H1 (cell line): ENCODE results near the gene PHACTR1. TPM values are rescaled to one million over a fixed set of nuclear protein-coding genes. Genes with fewer than 3 reads are reported as not detected.

Experiments used
- CTCF ChIA-PET: fragments of 300-600 bp; sonication (Branson Sonifier 250); formaldehyde crosslinking; loops from one replicate; lab custom pipeline; 2021; ENCODE audit not compliant: partially characterized antibody; lab: Charles Lee
- POLR2A ChIA-PET: fragments of 300-600 bp; sonication (Branson Sonifier 250); formaldehyde crosslinking; loops from one replicate; lab custom pipeline; 2021; ENCODE audit warnings: inconsistent platforms; ENCODE audit not compliant: partially characterized antibody; lab: Charles Lee
- DNase-seq, 2 experiments: peaks; one replicate each; pipeline versions ENCODE4 v3.0.0 to v3.0.0-alpha.2; 2010 to 2022; ENCODE audit warnings: low spot score in 2 of 2, low read depth in 1 of 2, mixed read lengths in 1 of 2
- FAIRE-seq: peaks from 2 replicates; lab custom pipeline; 2011; peaks lifted over from hg19 to GRCh38; lab: Jason Lieb, UNC
- H2AFZ ChIP-seq: 2 replicates; pipeline ENCODE4 v1.8.1; 2012; ENCODE audit warnings: low read length, inconsistent platforms
- H2AK5ac ChIP-seq: 2 replicates; pipeline ENCODE4 v1.6.1; 2013; ENCODE audit warnings: low read depth, low read length
- H2BK120ac ChIP-seq: replicated peaks from 2 replicates; pipeline ENCODE3; 2013; ENCODE audit warnings: low read depth, low read length, inconsistent platforms
- H2BK12ac ChIP-seq: 2 replicates; pipeline ENCODE4 v1.6.1; 2013; ENCODE audit warnings: low read depth, low read length
- H2BK15ac ChIP-seq: 2 replicates; pipeline ENCODE4 v1.6.1; 2013; ENCODE audit warnings: low read length
- H2BK20ac ChIP-seq: 2 replicates; pipeline ENCODE4 v1.6.1; 2013; ENCODE audit warnings: low read length
- H2BK5ac ChIP-seq: 2 replicates; pipeline ENCODE4 v1.6.1; 2013; ENCODE audit warnings: low read depth, low read length
- H3K14ac ChIP-seq: 2 replicates; pipeline ENCODE4 v1.6.1; 2013; ENCODE audit warnings: inconsistent platforms; ENCODE audit not compliant: insufficient read length
- H3K18ac ChIP-seq: 2 replicates; pipeline ENCODE4 v1.6.1; 2013; ENCODE audit warnings: low read length; ENCODE audit errors: extremely low read depth
- H3K23ac ChIP-seq: 2 replicates; pipeline ENCODE4 v1.6.1; 2013; ENCODE audit warnings: inconsistent platforms; ENCODE audit not compliant: insufficient read length
- H3K23me2 ChIP-seq: 2 replicates; pipeline ENCODE4 v1.6.1; 2013; ENCODE audit warnings: low read depth, low read length
- H3K27ac ChIP-seq: 2 replicates; pipeline ENCODE4 v1.6.1; 2011; ENCODE audit warnings: low read depth, low read length, inconsistent platforms
- H3K27me3 ChIP-seq, 4 experiments: replicated peaks in 1 of 4; 1 replicate in 1 of 4; 2 replicates in 3 of 4; pipeline versions ENCODE4 v1.6.1 to v1.8.1; 2011 to 2013; ENCODE audit warnings: low read length in 3 of 4, mild to moderate bottlenecking in 3 of 4, inconsistent platforms in 2 of 4, mixed read lengths in 2 of 4, moderate library complexity in 1 of 4; ENCODE audit not compliant: control insufficient read depth in 3 of 4, insufficient read depth in 3 of 4; ENCODE audit errors: extremely low read depth in 1 of 4
- H3K36me3 ChIP-seq, 4 experiments: 2 replicates each; pipeline versions ENCODE4 v1.6.1 to v1.8.1; 2011 to 2013; ENCODE audit warnings: mild to moderate bottlenecking in 4 of 4, low read length in 3 of 4, moderate library complexity in 2 of 4, control low read depth in 1 of 4, inconsistent platforms in 1 of 4; ENCODE audit not compliant: insufficient read depth in 4 of 4, control insufficient read depth in 2 of 4
- H3K4ac ChIP-seq: replicated peaks from 2 replicates; pipeline ENCODE3; 2013; ENCODE audit warnings: low read length, low read depth, mixed read lengths, inconsistent platforms; ENCODE audit not compliant: insufficient read length
- H3K4me1 ChIP-seq, 4 experiments: replicated peaks in 1 of 4; 1 replicate in 1 of 4; 2 replicates in 3 of 4; pipeline versions ENCODE4 v1.6.1 to v1.8.1; 2011 to 2013; ENCODE audit warnings: low read length in 3 of 4, inconsistent platforms in 2 of 4, mixed read lengths in 1 of 4; ENCODE audit not compliant: insufficient read depth in 4 of 4, control insufficient read depth in 3 of 4
- H3K4me2 ChIP-seq, 2 experiments: 2 replicates each; pipeline versions ENCODE4 v1.6.1 to v1.8.1; 2011 to 2013; ENCODE audit warnings: low read depth in 2 of 2, low read length in 2 of 2, control low read depth in 1 of 2, inconsistent platforms in 1 of 2, mild to moderate bottlenecking in 1 of 2; ENCODE audit not compliant: insufficient read depth in 1 of 2
- H3K4me3 ChIP-seq, 4 experiments: fragments of 200-600, 300-600 bp in 1 of 4; sonication (generic), shearing (Covaris generic), sonication (Bioruptor Twin) in 1 of 4; 2 replicates each; pipeline versions ENCODE4 v1.5.1 to v1.8.1; 2011 to 2016; ENCODE audit warnings: low read length in 4 of 4, low read depth in 3 of 4, control low read depth in 2 of 4, inconsistent platforms in 2 of 4, mild to moderate bottlenecking in 2 of 4, mixed read lengths in 1 of 4, moderate library complexity in 1 of 4; ENCODE audit not compliant: insufficient read depth in 2 of 4; ENCODE audit errors: extremely low read depth in 1 of 4
- H3K56ac ChIP-seq: replicated peaks from 2 replicates; pipeline ENCODE3; 2013; ENCODE audit warnings: low read depth, mild to moderate bottlenecking, mixed read lengths, low read length, inconsistent platforms; ENCODE audit not compliant: insufficient read length
- H3K79me1 ChIP-seq: 2 replicates; pipeline ENCODE4 v1.6.1; 2013; ENCODE audit warnings: low read depth, low read length, control low read depth
- H3K79me2 ChIP-seq, 2 experiments: 2 replicates each; pipeline versions ENCODE4 v1.6.1 to v1.8.1; 2012 to 2013; ENCODE audit warnings: low read length in 2 of 2, mild to moderate bottlenecking in 2 of 2, inconsistent platforms in 1 of 2; ENCODE audit not compliant: insufficient read depth in 2 of 2, control insufficient read depth in 1 of 2
- H3K9ac ChIP-seq, 4 experiments: replicated peaks in 1 of 4; 1 replicate in 1 of 4; 2 replicates in 3 of 4; pipeline versions ENCODE4 v1.6.1 to v1.8.1; 2011 to 2013; ENCODE audit warnings: low read depth in 3 of 4, low read length in 3 of 4, control low read depth in 2 of 4, mild to moderate bottlenecking in 2 of 4, moderate library complexity in 2 of 4, inconsistent platforms in 1 of 4; ENCODE audit errors: extremely low read depth in 1 of 4
- H3K9me3 ChIP-seq, 2 experiments: 2 replicates each; pipeline versions ENCODE4 v1.6.1 to v1.8.1; 2012 to 2013; ENCODE audit warnings: mild to moderate bottlenecking in 2 of 2, moderate library complexity in 2 of 2, control low read depth in 1 of 2, inconsistent platforms in 1 of 2, low read depth in 1 of 2, low read length in 1 of 2, mixed read lengths in 1 of 2; ENCODE audit not compliant: insufficient read depth in 2 of 2
- H4K20me1 ChIP-seq, 2 experiments: replicated peaks in 1 of 2; 2 replicates each; pipeline versions ENCODE3 to v1.8.1; 2011 to 2013; ENCODE audit warnings: inconsistent platforms in 2 of 2, low read length in 2 of 2, mild to moderate bottlenecking in 1 of 2; ENCODE audit not compliant: insufficient read depth in 2 of 2, control insufficient read depth in 1 of 2
- H4K5ac ChIP-seq: 2 replicates; pipeline ENCODE4 v1.6.1; 2013; ENCODE audit warnings: low read length, low read depth, mixed read lengths, inconsistent platforms; ENCODE audit not compliant: insufficient read length
- H4K8ac ChIP-seq: 2 replicates; pipeline ENCODE4 v1.8.0; 2013; ENCODE audit warnings: mild to moderate bottlenecking, moderate library complexity, low read length, inconsistent platforms; ENCODE audit not compliant: insufficient read depth; ENCODE audit errors: extremely low read depth
- H4K91ac ChIP-seq: replicated peaks from 2 replicates; pipeline ENCODE3; 2013; ENCODE audit warnings: low read length, mixed read lengths, inconsistent platforms; ENCODE audit not compliant: insufficient read length
- CREB1 ChIP-seq: IDR thresholded peaks from 2 replicates; pipeline ENCODE4 v1.6.1; 2012; ENCODE audit warnings: inconsistent platforms
- EZH2 ChIP-seq: fragments of 200-600 bp; sonication (generic); IDR thresholded peaks from 2 replicates; pipeline ENCODE4 v1.7.1; 2012; ENCODE audit warnings: low read depth, mild to moderate bottlenecking, moderate library complexity, low read length, inconsistent platforms; ENCODE audit not compliant: severe bottlenecking
- FOSL1 ChIP-seq: IDR thresholded peaks from 2 replicates; pipeline ENCODE4 v1.6.1; 2011; ENCODE audit warnings: mild to moderate bottlenecking, low read depth, low read length, moderate library complexity; ENCODE audit not compliant: insufficient read depth
- JUND ChIP-seq: IDR thresholded peaks from 2 replicates; pipeline ENCODE4 v1.6.1; 2011; ENCODE audit warnings: mild to moderate bottlenecking, improper control_type of control experiment, low read length
- KDM1A ChIP-seq: fragments of 200-600, 300-600 bp; sonication (generic); IDR thresholded peaks from 2 replicates; pipeline ENCODE4 v1.7.1; 2016; ENCODE audit warnings: mild to moderate bottlenecking, low read length, borderline replicate concordance
- POU5F1 ChIP-seq: IDR thresholded peaks from 2 replicates; pipeline ENCODE4 v1.6.1; 2011; ENCODE audit warnings: low read depth, mild to moderate bottlenecking, low read length, moderate library complexity
- SIRT6 ChIP-seq: IDR thresholded peaks from one replicate; pipeline ENCODE4 v1.7.1; 2012; ENCODE audit warnings: low read length, inconsistent platforms
- SP4 ChIP-seq: IDR thresholded peaks from 2 replicates; pipeline ENCODE4 v1.6.1; 2012; ENCODE audit warnings: low read length, inconsistent platforms
- WGBS, 2 experiments: shearing (Covaris generic) in 1 of 2; methylation state at CpG; one replicate each; pipeline versions ENCODE4 v1.1.6 to v1.1.7; 2013 to 2015; ENCODE audit warnings: low lambda C conversion rate in 2 of 2, mixed read lengths in 2 of 2, inconsistent platforms in 1 of 2, low coverage in 1 of 2, missing lambda C conversion rate in 1 of 2; ENCODE audit not compliant: insufficient replicate concordance in 2 of 2, insufficient coverage in 1 of 2, insufficient read length in 1 of 2; ENCODE audit errors: extremely low coverage in 1 of 2, missing lambda C conversion rate in 1 of 2; 5-methylcytosine and 5-hydroxymethylcytosine counted together
- polyA plus RNA-seq, 7 experiments: library from polyadenylated mRNA; depleted of rRNA in 3 of 7; stranded (reverse) in 5 of 7; unstranded in 2 of 7; fragments of >200 nt in 5 of 7; fragments of 200-250 nt in 2 of 7; gene quantifications; 1 replicate in 5 of 7; 2 replicates in 1 of 7; 4 replicates in 1 of 7; pipeline versions ENCODE4 v1.2.1 to v1.2.3, GENCODE V29; 2011 to 2013; ENCODE audit warnings: missing spikeins in 2 of 7, mixed read lengths in 2 of 7
- total RNA-seq: library from RNA; stranded (reverse); fragmentation: NEBNext Ultra II Directional; extraction: Animal tissue kit (Norgen Biotek cat#: 25700); gene quantifications from 2 replicates; pipeline ENCODE4 v1.2.1, GENCODE V29; 2021

Gene PHACTR1
- total and polyA plus RNA-seq, 2 of the 8 experiments (the other 6 are each of a cell fraction or from before 2014, with no cell fraction given) = 3.9 to 17.1 TPM

GRCh38 chr6:13038741-13039190 is 322.2 kb downstream of the PHACTR1 start:
- H3K23ac ChIP-seq = no peak overlapping the region
- H2BK5ac ChIP-seq = no peak overlapping the region
- no peaks in the 10 kb centered on the region for H3K79me2 ChIP-seq
- no peaks in the 10 kb centered on the region for H3K4me1 ChIP-seq
- H3K9me3 ChIP-seq = no peaks in the 10 kb centered on the region
- H4K91ac ChIP-seq = no peak overlapping the region
- no peak for FAIRE-seq
- no peak for TF ChIP-seq CREB1
- TF ChIP-seq EZH2 = no peak
- no peak for TF ChIP-seq KDM1A
- no peak for TF ChIP-seq SIRT6
- TF ChIP-seq SP4 = no peak
- no peak for TF ChIP-seq FOSL1
- no peak for TF ChIP-seq JUND
- no peak for TF ChIP-seq POU5F1
- H3K4me3 ChIP-seq = no peak overlapping the region
- no peak overlapping the region for H4K8ac ChIP-seq
- H3K4me2 ChIP-seq = no peak overlapping the region
- H2BK20ac ChIP-seq = no peak overlapping the region
- H3K14ac ChIP-seq = no peak overlapping the region
- no peak overlapping the region for H3K27ac ChIP-seq
- H3K4ac ChIP-seq = no peak overlapping the region
- no peak overlapping the region for H4K5ac ChIP-seq
- H2BK15ac ChIP-seq = no peak overlapping the region
- H2BK12ac ChIP-seq = no peak overlapping the region
- no peak for DNase-seq
- H3K36me3 ChIP-seq = no peaks in the 10 kb centered on the region
- ChIA-PET CTCF (interaction anchor here (2.0 kb wide), 1 partner anchor 13 kb away, joined by 6 read pairs; no protein-coding TSS in a partner anchor), POLR2A (no interaction called here)
- no peaks in the 10 kb centered on the region for H4K20me1 ChIP-seq
- H3K23me2 ChIP-seq = no peaks in the 10 kb centered on the region
- no peak overlapping the region for H3K56ac ChIP-seq
- 85% methylated on average over 2 of the region's 2 CpGs; no CpG with 5 or more reads in 1 of the 2 experiments for WGBS, 2 experiments
- no peak overlapping the region for H3K18ac ChIP-seq
- H3K27me3 ChIP-seq = no peaks in the 10 kb centered on the region
- H3K79me1 ChIP-seq = no peaks in the 10 kb centered on the region
- no peak overlapping the region for H2AFZ ChIP-seq
- H2BK120ac ChIP-seq = no peak overlapping the region
- no peak overlapping the region for H2AK5ac ChIP-seq
- no peak overlapping the region for H3K9ac ChIP-seq
